MM.1S (cell line): ENCODE measurements around the gene CASP9.
"Not testable (repeated sequence)": the region's sequence is repeated elsewhere in the genome, so short reads cannot be mapped to it uniquely, and the experiment has no call there.

Experiments
- DNase-seq: peaks from one replicate; pipeline ENCODE4 v3.0.0-alpha.2; 2015
- H2AFZ ChIP-seq: fragments of 300-600 bp; sonication (generic); 2 replicates; pipeline ENCODE4 v1.6.0; 2016; ENCODE audit warnings: antibody characterized with exemption, low read length
- H3F3A ChIP-seq: fragments of 300-600 bp; sonication (generic); 2 replicates; pipeline ENCODE4 v1.6.1; 2016; ENCODE audit warnings: mild to moderate bottlenecking, antibody characterized with exemption, low read length, moderate library complexity, mixed read lengths; ENCODE audit not compliant: insufficient read depth
- H3K27ac ChIP-seq: fragments of 300-600 bp; sonication (generic); 2 replicates; pipeline ENCODE4 v1.5.1; 2016; ENCODE audit warnings: mild to moderate bottlenecking, low read length
- H3K27me3 ChIP-seq: fragments of 300-600 bp; sonication (generic); replicated peaks from 2 replicates; pipeline ENCODE4 v1.6.0; 2016; ENCODE audit warnings: low read length; ENCODE audit not compliant: insufficient read depth
- H3K36me3 ChIP-seq: fragments of 300-600 bp; sonication (generic); replicated peaks from 2 replicates; pipeline ENCODE4 v1.6.1; 2016; ENCODE audit warnings: mild to moderate bottlenecking, low read length, mixed read lengths; ENCODE audit not compliant: insufficient read depth
- H3K4me1 ChIP-seq: fragments of 300-600 bp; sonication (generic); 2 replicates; pipeline ENCODE4 v1.6.1; 2016; ENCODE audit warnings: low read length, mixed read lengths
- H3K4me2 ChIP-seq: fragments of 300-600 bp; sonication (generic); 2 replicates; pipeline ENCODE4 v1.6.0; 2016; ENCODE audit warnings: low read depth, low read length
- H3K4me3 ChIP-seq: fragments of 300-600 bp; sonication (generic); 2 replicates; pipeline ENCODE4 v1.5.1; 2016; ENCODE audit warnings: low read length, mixed read lengths
- H3K79me2 ChIP-seq: fragments of 300-600 bp; sonication (generic); 2 replicates; pipeline ENCODE4 v1.6.1; 2016; ENCODE audit warnings: mixed run types, low read length, mixed read lengths
- H3K9ac ChIP-seq: fragments of 300-600 bp; sonication (generic); 2 replicates; pipeline ENCODE4 v1.6.1; 2016; ENCODE audit warnings: low read length, mixed read lengths
- H3K9me2 ChIP-seq: fragments of 300-600 bp; sonication (generic); replicated peaks from 2 replicates; pipeline ENCODE4 v1.6.1; 2016; ENCODE audit warnings: mild to moderate bottlenecking, low read length, mixed read lengths; ENCODE audit not compliant: insufficient read depth
- H3K9me3 ChIP-seq: fragments of 300-600 bp; sonication (generic); replicated peaks from 2 replicates; pipeline ENCODE4 v1.6.1; 2016; ENCODE audit warnings: mild to moderate bottlenecking, low read length, mixed read lengths; ENCODE audit not compliant: insufficient read depth
- H4K20me1 ChIP-seq: fragments of 300-600 bp; sonication (generic); 2 replicates; pipeline ENCODE4 v1.6.1; 2016; ENCODE audit warnings: mild to moderate bottlenecking, low read length, moderate library complexity, mixed read lengths; ENCODE audit not compliant: insufficient read depth
- EZH2 ChIP-seq: fragments of 300-600 bp; sonication (generic); optimal IDR thresholded peaks from 2 replicates; pipeline ENCODE3; 2017; ENCODE audit warnings: low read depth, mild to moderate bottlenecking, antibody characterized with exemption, low read length, mixed read lengths
- EZH2phosphoT487 ChIP-seq: fragments of 300-600 bp; sonication (generic); IDR thresholded peaks from 2 replicates; pipeline ENCODE4 v1.6.1; 2018; ENCODE audit warnings: antibody characterized with exemption, low read length
- TF ChIP-seq, protein P1 (sequence below): fragments of 300-600 bp; sonication (generic); IDR thresholded peaks from 2 replicates; pipeline ENCODE4 v1.5.1; 2016; ENCODE audit warnings: antibody characterized with exemption, low read length, mixed read lengths

Gene CASP9

DNA sequence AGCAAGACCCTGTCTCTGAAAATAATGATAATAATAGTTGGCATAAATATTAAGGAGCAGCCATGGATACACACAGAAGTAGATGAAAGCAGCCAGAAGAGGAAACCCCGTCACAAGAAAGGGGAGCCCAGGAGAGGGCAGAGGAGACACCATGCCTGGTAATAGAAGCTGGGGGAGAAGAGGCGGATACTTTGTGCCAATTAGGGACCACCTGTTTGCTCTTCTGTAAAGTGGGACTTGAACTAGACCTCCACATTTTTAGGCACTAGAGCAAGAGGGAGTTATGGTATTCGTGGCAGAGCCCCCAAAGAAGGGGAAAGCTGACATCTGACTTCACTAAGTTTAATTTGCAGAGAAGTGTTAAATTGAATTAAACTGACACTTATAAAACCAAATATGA lies 35.6 kb downstream of the CASP9 start:
- Histone ChIP-seq H4K20me1 (no peaks in the 10 kb centered on the region), H3K9me3 (no peaks in the 10 kb centered on the region), H3K4me2 (no peak overlapping the region), H3K79me2 (no peaks in the 10 kb centered on the region), H3K27me3 (no peaks in the 10 kb centered on the region), H3K9ac (no peak overlapping the region), H2AFZ (no peak overlapping the region), H3K27ac (no peak overlapping the region), H3K36me3 (no peaks in the 10 kb centered on the region), H3K4me1 (no peaks in the 10 kb centered on the region), H3K4me3 (no peak overlapping the region), H3K9me2 (no peaks in the 10 kb centered on the region), H3F3A (no peaks in the 10 kb centered on the region)
- TF ChIP-seq, protein P1, sequence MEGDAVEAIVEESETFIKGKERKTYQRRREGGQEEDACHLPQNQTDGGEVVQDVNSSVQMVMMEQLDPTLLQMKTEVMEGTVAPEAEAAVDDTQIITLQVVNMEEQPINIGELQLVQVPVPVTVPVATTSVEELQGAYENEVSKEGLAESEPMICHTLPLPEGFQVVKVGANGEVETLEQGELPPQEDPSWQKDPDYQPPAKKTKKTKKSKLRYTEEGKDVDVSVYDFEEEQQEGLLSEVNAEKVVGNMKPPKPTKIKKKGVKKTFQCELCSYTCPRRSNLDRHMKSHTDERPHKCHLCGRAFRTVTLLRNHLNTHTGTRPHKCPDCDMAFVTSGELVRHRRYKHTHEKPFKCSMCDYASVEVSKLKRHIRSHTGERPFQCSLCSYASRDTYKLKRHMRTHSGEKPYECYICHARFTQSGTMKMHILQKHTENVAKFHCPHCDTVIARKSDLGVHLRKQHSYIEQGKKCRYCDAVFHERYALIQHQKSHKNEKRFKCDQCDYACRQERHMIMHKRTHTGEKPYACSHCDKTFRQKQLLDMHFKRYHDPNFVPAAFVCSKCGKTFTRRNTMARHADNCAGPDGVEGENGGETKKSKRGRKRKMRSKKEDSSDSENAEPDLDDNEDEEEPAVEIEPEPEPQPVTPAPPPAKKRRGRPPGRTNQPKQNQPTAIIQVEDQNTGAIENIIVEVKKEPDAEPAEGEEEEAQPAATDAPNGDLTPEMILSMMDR: no peak
- TF ChIP-seq EZH2phosphoT487: no peak
- no peak for TF ChIP-seq EZH2
- no peak for DNase-seq

DNA sequence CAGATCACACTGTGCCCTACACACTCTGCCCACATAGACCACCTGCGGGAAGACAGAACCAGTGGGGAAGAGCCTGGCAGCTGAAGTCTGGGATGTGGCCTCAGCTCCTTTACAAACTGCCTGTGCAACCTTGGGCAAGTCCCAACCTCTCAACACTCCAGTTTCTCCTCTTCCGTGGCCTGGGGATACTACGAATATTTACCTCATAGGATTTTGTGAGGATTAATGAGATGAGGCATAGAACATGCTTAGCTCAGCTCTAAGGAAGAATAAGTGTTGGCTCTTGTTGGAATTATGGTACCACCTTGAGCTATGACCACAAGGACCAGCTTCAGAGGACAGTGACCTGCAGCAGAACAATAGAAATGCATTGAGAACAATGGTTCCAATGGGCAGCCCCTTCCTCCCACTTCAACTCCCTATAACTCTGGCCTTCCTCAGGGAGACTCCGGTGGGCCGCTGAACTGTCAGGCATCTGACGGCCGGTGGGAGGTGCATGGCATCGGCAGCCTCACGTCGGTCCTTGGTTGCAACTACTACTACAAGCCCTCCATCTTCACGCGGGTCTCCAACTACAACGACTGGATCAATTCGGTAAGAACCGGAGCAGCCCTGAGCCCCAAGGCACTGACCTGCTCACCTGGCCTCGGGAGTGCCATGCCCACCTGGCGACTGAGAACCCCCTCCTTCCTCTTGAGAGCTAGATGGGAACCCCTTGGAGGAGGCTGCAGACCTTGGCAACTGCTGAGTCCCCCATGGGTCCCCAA lies 37.0 kb downstream of the CASP9 start:
- not testable (repeated sequence) for H3K4me2 ChIP-seq, H3K9me2 ChIP-seq, H3K9ac ChIP-seq, H3K27me3 ChIP-seq, H3K36me3 ChIP-seq, H2AFZ ChIP-seq, H3K4me3 ChIP-seq, H4K20me1 ChIP-seq, H3K9me3 ChIP-seq, H3K27ac ChIP-seq, H3F3A ChIP-seq, H3K4me1 ChIP-seq, H3K79me2 ChIP-seq, DNase-seq

DNA sequence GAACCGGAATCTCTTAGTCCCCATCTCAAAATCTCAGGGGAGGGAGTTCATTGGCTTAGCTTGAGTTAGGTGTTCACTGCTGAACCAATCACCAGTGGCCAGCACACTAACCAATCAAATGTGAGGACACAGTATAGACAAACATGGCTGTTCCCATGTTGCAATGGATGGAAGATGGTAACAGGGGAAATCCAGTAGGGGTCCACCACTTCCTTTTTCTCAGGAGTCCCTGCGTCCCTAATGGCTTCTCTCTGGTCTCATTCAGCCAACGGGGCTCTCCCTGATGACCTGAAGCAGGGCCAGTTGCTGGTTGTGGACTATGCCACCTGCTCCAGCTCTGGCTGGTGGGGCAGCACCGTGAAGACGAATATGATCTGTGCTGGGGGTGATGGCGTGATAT lies 38.4 kb downstream of the CASP9 start:
- TF ChIP-seq, protein P1: no peak
- TF ChIP-seq EZH2: no peak
- no peak for TF ChIP-seq EZH2phosphoT487
- no peaks in the 10 kb centered on the region for H3K9me2 ChIP-seq
- H3K79me2 ChIP-seq: no peaks in the 10 kb centered on the region
- no peak overlapping the region for H2AFZ ChIP-seq
- H3K4me1 ChIP-seq: no peaks in the 10 kb centered on the region
- no peak for DNase-seq
- H3K4me3 ChIP-seq: no peak overlapping the region
- no peak overlapping the region for H3K4me2 ChIP-seq
- no peaks in the 10 kb centered on the region for H4K20me1 ChIP-seq
- H3F3A ChIP-seq: no peaks in the 10 kb centered on the region
- no peak overlapping the region for H3K27ac ChIP-seq
- H3K27me3 ChIP-seq: no peaks in the 10 kb centered on the region
- H3K9me3 ChIP-seq: no peaks in the 10 kb centered on the region
- H3K36me3 ChIP-seq: no peaks in the 10 kb centered on the region
- H3K9ac ChIP-seq: no peak overlapping the region

DNA sequence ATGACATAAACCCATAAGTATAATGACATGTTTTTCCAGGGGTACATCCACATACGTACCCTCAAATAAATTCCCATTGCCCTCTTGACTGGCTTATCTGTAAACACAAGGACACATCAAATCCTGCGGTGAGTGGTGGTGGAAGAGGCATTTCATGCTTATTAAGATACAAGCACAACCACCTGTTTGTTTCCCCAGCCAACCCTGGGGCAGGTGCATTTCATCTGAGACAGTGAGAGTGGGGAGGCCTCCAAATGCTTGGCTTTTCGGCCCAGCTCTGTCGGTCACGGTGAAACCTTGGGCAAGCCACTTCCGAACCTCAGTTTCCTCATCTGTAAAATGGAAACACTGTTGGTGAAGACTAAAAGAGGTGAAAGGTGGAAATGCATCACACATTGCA lies 39.6 kb downstream of the CASP9 start:
- H3K27ac ChIP-seq, H4K20me1 ChIP-seq, H3F3A ChIP-seq, H3K4me1 ChIP-seq, H3K4me2 ChIP-seq, H3K79me2 ChIP-seq, H3K4me3 ChIP-seq, H3K9me3 ChIP-seq, H3K27me3 ChIP-seq, DNase-seq, H2AFZ ChIP-seq, H3K9ac ChIP-seq, H3K36me3 ChIP-seq, H3K9me2 ChIP-seq: not testable (repeated sequence)
